BJ (cell line): ENCODE measurements around the gene SS18. TPM values are rescaled to one million over a fixed set of nuclear protein-coding genes. Genes with fewer than 3 reads are reported as not detected.

Experiments used
- CTCF ChIA-PET: fragments of 350-600 bp; formaldehyde crosslinking; extraction: SDS; loops from one replicate; lab custom pipeline; 2021; ENCODE audit warnings: antibody characterized with exemption, inconsistent platforms; lab: Yijun Ruan, JAX
- POLR2A ChIA-PET: fragments of 300-600 bp; sonication (Branson Sonifier 250); formaldehyde crosslinking; extraction: SDS; loops from one replicate; lab custom pipeline; 2021; ENCODE audit warnings: antibody characterized with exemption; lab: Charles Lee
- DNase-seq: peaks from one replicate; pipeline ENCODE4 v3.0.0-alpha.2; 2011; ENCODE audit warnings: low read depth
- H3K27me3 ChIP-seq: 2 replicates; pipeline ENCODE4 v1.6.0; 2011; ENCODE audit warnings: low read length; ENCODE audit not compliant: control insufficient read depth, insufficient read depth
- H3K36me3 ChIP-seq: 2 replicates; pipeline ENCODE4 v1.5.1; 2011; ENCODE audit warnings: low read length; ENCODE audit not compliant: control insufficient read depth, insufficient read depth
- H3K4me3 ChIP-seq: 2 replicates; pipeline ENCODE4 v1.5.1; 2011; ENCODE audit warnings: low read depth, mild to moderate bottlenecking, control low read depth, low read length
- polyA plus RNA-seq: library from polyadenylated mRNA; depleted of rRNA; stranded (reverse); fragments of >200 nt; gene quantifications from 2 replicates; pipeline ENCODE4 v1.2.3, GENCODE V29; 2011
- TF ChIP-seq, protein P1 (sequence below): IDR thresholded peaks from 2 replicates; pipeline ENCODE4 v1.5.1; 2011; ENCODE audit warnings: low read depth, mild to moderate bottlenecking, control low read depth, inconsistent platforms, low read length, moderate library complexity; ENCODE audit not compliant: insufficient read depth

Gene SS18
- polyA plus RNA-seq, 1 experiment, result 163 TPM

DNA sequence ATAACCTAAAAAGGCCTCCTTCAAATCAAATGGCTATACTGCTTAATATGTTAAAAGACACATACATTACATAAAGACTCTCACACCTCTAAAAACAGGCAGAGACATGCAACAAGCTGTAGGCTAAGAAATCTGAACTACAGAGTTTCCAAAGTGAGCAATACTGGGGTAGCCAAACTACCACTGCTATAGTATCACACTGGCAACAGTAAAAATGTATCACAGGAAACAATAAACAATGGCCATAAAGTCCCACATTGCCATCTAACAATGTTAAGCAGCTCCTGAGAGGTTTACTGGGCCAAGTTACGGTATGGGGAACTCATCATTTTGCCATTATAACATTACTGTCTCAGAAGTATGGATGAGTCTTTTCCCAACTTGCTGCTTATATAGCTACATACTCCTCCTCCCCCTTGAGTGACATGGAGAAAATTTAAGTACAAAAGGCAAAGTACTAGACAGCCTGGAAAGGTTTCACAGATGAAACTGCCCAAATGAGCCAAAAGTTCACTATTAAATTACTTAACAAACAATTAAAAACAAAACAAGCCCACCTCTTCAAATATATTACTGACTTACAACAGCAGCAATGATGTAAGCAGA is 50.3 kb downstream of the SS18 start:
- TF ChIP-seq, protein P1, sequence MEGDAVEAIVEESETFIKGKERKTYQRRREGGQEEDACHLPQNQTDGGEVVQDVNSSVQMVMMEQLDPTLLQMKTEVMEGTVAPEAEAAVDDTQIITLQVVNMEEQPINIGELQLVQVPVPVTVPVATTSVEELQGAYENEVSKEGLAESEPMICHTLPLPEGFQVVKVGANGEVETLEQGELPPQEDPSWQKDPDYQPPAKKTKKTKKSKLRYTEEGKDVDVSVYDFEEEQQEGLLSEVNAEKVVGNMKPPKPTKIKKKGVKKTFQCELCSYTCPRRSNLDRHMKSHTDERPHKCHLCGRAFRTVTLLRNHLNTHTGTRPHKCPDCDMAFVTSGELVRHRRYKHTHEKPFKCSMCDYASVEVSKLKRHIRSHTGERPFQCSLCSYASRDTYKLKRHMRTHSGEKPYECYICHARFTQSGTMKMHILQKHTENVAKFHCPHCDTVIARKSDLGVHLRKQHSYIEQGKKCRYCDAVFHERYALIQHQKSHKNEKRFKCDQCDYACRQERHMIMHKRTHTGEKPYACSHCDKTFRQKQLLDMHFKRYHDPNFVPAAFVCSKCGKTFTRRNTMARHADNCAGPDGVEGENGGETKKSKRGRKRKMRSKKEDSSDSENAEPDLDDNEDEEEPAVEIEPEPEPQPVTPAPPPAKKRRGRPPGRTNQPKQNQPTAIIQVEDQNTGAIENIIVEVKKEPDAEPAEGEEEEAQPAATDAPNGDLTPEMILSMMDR, result no peak
- ChIA-PET CTCF (no interaction called here), POLR2A (no interaction called here)
- Histone ChIP-seq H3K27me3 (no peaks in the 10 kb centered on the region), H3K4me3 (no peak overlapping the region), H3K36me3 (peaks cover 2% of the 10 kb centered on the region; the same call in 1 of the 2 replicates)
- no peak for DNase-seq

DNA sequence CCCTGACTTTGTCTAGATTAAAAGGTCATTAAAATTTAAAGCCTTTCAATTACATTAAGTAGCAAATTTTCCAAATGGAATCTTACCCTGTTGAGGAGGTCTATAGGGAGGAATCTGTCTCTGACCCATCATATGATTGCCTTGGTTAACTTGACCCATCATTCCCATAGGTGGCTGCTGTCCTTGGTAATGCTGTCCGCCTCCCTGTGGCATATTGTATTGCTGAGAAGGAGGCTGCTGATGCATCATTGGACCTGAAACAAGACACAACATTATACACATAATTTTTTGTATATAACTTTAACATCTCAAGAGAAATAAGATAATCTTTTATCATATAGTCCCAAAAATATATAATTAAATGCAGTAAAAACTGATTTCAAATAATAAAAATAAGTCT is 51.2 kb downstream of the SS18 start:
- POLR2A ChIA-PET, result no interaction called here

DNA sequence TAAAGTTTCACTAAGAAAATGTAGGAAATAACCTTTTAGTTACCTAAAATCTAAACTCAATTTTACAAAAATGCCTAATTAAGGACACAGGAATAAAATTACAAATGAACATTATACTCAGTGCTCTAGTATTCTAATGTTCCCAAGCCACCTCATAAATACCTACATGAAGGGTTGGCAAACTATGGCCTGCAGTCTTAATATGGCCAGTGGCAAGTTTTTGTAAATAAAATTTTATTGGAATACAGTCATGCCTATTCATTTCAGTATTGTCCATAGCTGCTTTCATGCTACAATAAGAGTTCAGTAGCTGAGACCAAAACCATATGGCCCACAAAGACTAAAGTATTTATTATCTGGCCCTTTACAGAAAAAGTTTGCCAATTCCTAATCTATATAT is 53.8 kb downstream of the SS18 start:
- ChIA-PET POLR2A (interaction anchor here (0.6 kb wide), 1 partner anchor 47 kb away, joined by 3 read pairs; no protein-coding TSS in a partner anchor), CTCF (no interaction called here)
- peaks cover 6% of the 10 kb centered on the region; the same call in 1 of the 2 replicates for H3K36me3 ChIP-seq
- no peak overlapping the region for H3K4me3 ChIP-seq
- no peaks in the 10 kb centered on the region for H3K27me3 ChIP-seq
- TF ChIP-seq, protein P1, result no peak
- no peak for DNase-seq

More for the DNA sequence above, 51.2 kb downstream of the SS18 start:
- no peaks in the 10 kb centered on the region for H3K27me3 ChIP-seq
- no peak overlapping the region for H3K4me3 ChIP-seq
- TF ChIP-seq, protein P1, result no peak
- CTCF ChIA-PET, result no interaction called here
- H3K36me3 ChIP-seq, result peaks cover 3% of the 10 kb centered on the region; the same call in 1 of the 2 replicates
- no peak for DNase-seq

DNA sequence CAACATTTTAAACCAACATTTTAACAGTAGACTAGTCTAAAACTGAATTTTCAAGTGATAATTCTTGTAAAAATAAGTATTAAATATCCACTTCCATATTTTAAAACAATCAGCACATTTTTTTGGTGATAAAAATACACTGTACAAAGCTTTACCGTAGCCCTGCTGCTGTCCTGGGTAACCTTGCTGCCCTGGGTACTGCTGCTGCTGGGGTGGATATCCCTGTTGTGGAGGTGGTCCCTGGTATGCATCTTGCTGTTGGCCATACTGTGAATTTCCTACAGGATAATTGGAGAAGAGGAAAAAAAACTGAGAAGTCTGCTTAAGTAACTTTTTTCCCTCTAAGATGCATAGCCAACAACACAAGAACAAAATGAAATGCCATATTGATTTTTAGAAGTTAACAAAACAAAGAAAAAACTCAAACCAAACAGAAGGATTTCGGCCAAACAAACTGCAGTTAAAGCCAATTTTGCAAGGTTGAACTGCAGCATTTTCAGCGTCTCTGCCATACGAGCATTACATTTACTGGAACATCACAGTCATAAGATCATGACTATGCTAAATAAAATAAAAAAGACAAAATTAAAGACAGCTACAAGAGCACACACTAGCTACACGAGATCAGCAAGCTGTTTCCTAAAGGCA is 55.4 kb downstream of the SS18 start:
- no peaks in the 10 kb centered on the region for H3K27me3 ChIP-seq
- TF ChIP-seq, protein P1, result no peak
- CTCF ChIA-PET, result interaction anchor here (0.5 kb wide), 1 partner anchor 15 kb away, joined by 3 read pairs; no protein-coding TSS in a partner anchor
- DNase-seq, result no peak
- H3K4me3 ChIP-seq, result no peak overlapping the region
- H3K36me3 ChIP-seq, result peaks cover 7% of the 10 kb centered on the region
- POLR2A ChIA-PET, result interaction anchor here (0.6 kb wide), 1 partner anchor 630 kb away, joined by 8 read pairs; no protein-coding TSS in a partner anchor

DNA sequence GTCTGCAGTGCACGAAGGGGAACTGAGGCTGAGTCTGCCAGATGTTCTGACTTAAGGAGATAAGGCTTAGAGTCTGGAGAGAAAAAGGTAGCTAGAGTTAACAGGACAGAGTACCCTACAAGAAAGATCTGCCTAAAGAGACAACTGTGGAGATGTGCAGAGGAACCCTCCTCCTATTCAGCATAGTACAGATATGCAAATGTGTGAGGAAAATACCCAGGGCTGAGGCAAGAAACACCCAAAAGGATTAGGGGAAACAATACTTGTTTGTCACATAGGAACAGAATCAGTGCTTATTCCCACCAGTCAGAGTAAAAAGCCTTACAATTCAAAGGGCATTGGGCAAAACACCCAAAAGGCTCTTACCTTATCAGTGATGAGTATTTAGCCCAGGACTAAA is 67.8 kb downstream of the SS18 start:
- ChIA-PET POLR2A (no interaction called here), CTCF (no interaction called here)
- peaks cover 6% of the 10 kb centered on the region for H3K36me3 ChIP-seq
- TF ChIP-seq, protein P1, result no peak
- H3K4me3 ChIP-seq, result no peak overlapping the region
- no peaks in the 10 kb centered on the region for H3K27me3 ChIP-seq
- no peak for DNase-seq
